Heart left ventricle (tissue), 13 donors: ENCODE data around the gene CD40.
"Not testable (repeated sequence)": the region's sequence is repeated elsewhere in the genome, so short reads cannot be mapped to it uniquely, and the experiment has no call there.

ENCODE experiments used
- CTCF ChIP-seq, 12 donors: fragments of 200-600 bp; sonication (generic) in 4 of 12; IDR thresholded peaks; one replicate each; pipeline versions ENCODE4 v1.5.0 to v1.8.0; 2018 to 2022; ENCODE audit warnings: antibody characterized with exemption in 12 of 12, mild to moderate bottlenecking in 5 of 12
- POLR2A ChIP-seq, 2 donors: fragments of 450-650 bp; IDR thresholded peaks; one replicate each; pipeline ENCODE4 v1.6.1; 2017; ENCODE audit warnings: antibody characterized with exemption in 2 of 2, mild to moderate bottlenecking in 2 of 2, moderate library complexity in 2 of 2
- donor health status: ischemic (EF 13 %, LVEDD 7.1; RV severe dilation, severe dysfunction).
- donor health status: DM: no; HTN: yes; CAD: no.
- donor health status: DM: no; HTN: no; CAD: no.
- donor health status: ischemic (EF 25% LVEDD 6.9; RV normal size, moderate dysfunction).
- donor health status: ischemic (EF 25% LVEDD 5.7; RV mildly dilated, moderate dysfunction).
- donor health status: ischemic (EF 35%, LVEDD 5.7; RV mildly dilated, moderate dysfunction).
- donor health status: nonischemic (EF 11% LVEDD 7.7; RV severe dilation, severe dysfunction).
- donor health status: DM: yes; HTN: yes; CAD: no.
- donor health status: PGD.
- donor health status: ischemic (EF 29% LVEDD 5.4; RV normal size, mild dysfunction).
- donor health status: nonischemic (EF 23%, LVEDD 6.1; RV moderate dilation, normal function).

GRCh38 chr20:46091622-46092535, 26.2 kb upstream of the CD40 start:
- not testable (repeated sequence) for TF ChIP-seq CTCF, POLR2A (IDR thresholded peaks at IDR 0.05)
